Skeletal muscle satellite cell (primary cell): Measurements from ENCODE around the gene KLHL13.

Source experiments
- H3K27me3 ChIP-seq: 2 replicates; pipeline ENCODE4 v1.7.0; 2013; ENCODE audit warnings: low read length; ENCODE audit not compliant: control insufficient read depth, insufficient read depth
- H3K36me3 ChIP-seq: 2 replicates; pipeline ENCODE4 v1.7.0; 2013; ENCODE audit warnings: mild to moderate bottlenecking, control low read depth, low read length; ENCODE audit not compliant: insufficient read depth
- H3K4me1 ChIP-seq: 2 replicates; pipeline ENCODE4 v1.7.0; 2013; ENCODE audit warnings: low read length; ENCODE audit not compliant: control insufficient read depth, insufficient read depth
- H3K4me2 ChIP-seq: 2 replicates; pipeline ENCODE4 v1.7.0; 2013; ENCODE audit warnings: mild to moderate bottlenecking, low read length
- H3K4me3 ChIP-seq: 2 replicates; pipeline ENCODE4 v1.7.0; 2013; ENCODE audit warnings: low read length
- H3K9ac ChIP-seq: 2 replicates; pipeline ENCODE4 v1.7.0; 2013; ENCODE audit warnings: mild to moderate bottlenecking, low read depth, low read length, moderate library complexity
- H3K9me3 ChIP-seq: replicated peaks from 2 replicates; pipeline ENCODE4 v1.7.0; 2013; ENCODE audit warnings: mild to moderate bottlenecking, control low read depth, low read length

Gene KLHL13

GRCh38 chrX:117989512-117989911 is 127.1 kb downstream of the KLHL13 start:
- H3K9me3 ChIP-seq: no peaks in the 10 kb centered on the region
- no peaks in the 10 kb centered on the region for H3K27me3 ChIP-seq
- no peak overlapping the region for H3K4me2 ChIP-seq
- H3K36me3 ChIP-seq: no peaks in the 10 kb centered on the region
- no peak overlapping the region for H3K9ac ChIP-seq
- H3K4me3 ChIP-seq: no peak overlapping the region
- H3K4me1 ChIP-seq: no peaks in the 10 kb centered on the region

GRCh38 chrX:117987373-117987772 is 129.2 kb downstream of the KLHL13 start:
- Histone ChIP-seq H3K4me3 (no peak overlapping the region), H3K9ac (no peak overlapping the region), H3K27me3 (peaks cover 5% of the 10 kb centered on the region), H3K36me3 (no peaks in the 10 kb centered on the region), H3K9me3 (no peaks in the 10 kb centered on the region), H3K4me1 (no peaks in the 10 kb centered on the region), H3K4me2 (no peak overlapping the region)

GRCh38 chrX:117985241-117985640 is 131.4 kb downstream of the KLHL13 start:
- no peaks in the 10 kb centered on the region for H3K4me1 ChIP-seq
- no peaks in the 10 kb centered on the region for H3K9me3 ChIP-seq
- H3K4me3 ChIP-seq: no peak overlapping the region
- H3K4me2 ChIP-seq: no peak overlapping the region
- H3K36me3 ChIP-seq: no peaks in the 10 kb centered on the region
- H3K9ac ChIP-seq: no peak overlapping the region
- peaks cover 5% of the 10 kb centered on the region for H3K27me3 ChIP-seq

GRCh38 chrX:117982694-117983392 is 133.8 kb downstream of the KLHL13 start:
- Histone ChIP-seq H3K9ac (no peak overlapping the region), H3K4me3 (no peak overlapping the region), H3K4me2 (no peak overlapping the region), H3K27me3 (peaks cover 5% of the 10 kb centered on the region), H3K9me3 (no peaks in the 10 kb centered on the region), H3K4me1 (no peaks in the 10 kb centered on the region), H3K36me3 (no peaks in the 10 kb centered on the region)

- H3K9me3 ChIP-seq: no peaks in the 10 kb centered on the region
- H3K4me1 ChIP-seq: no peaks in the 10 kb centered on the region
- H3K27me3 ChIP-seq: peaks cover 5% of the 10 kb centered on the region
- H3K36me3 ChIP-seq: no peaks in the 10 kb centered on the region
- H3K4me2 ChIP-seq: no peak overlapping the region
- no peak overlapping the region for H3K9ac ChIP-seq
- H3K4me3 ChIP-seq: no peak overlapping the region
Measured at GRCh38 chrX:117978402-117978801, 138.2 kb downstream of the KLHL13 start.

- no peak overlapping the region for H3K4me3 ChIP-seq
- no peaks in the 10 kb centered on the region for H3K9me3 ChIP-seq
- no peaks in the 10 kb centered on the region for H3K36me3 ChIP-seq
- no peaks in the 10 kb centered on the region for H3K4me1 ChIP-seq
- no peak overlapping the region for H3K9ac ChIP-seq
- no peak overlapping the region for H3K4me2 ChIP-seq
- no peaks in the 10 kb centered on the region for H3K27me3 ChIP-seq
Measured at GRCh38 chrX:117977526-117977925, 139.1 kb downstream of the KLHL13 start.

GRCh38 chrX:117973110-117973807 is 143.4 kb downstream of the KLHL13 start:
- H3K9me3 ChIP-seq: no peaks in the 10 kb centered on the region
- H3K36me3 ChIP-seq: no peaks in the 10 kb centered on the region
- H3K9ac ChIP-seq: no peak overlapping the region
- no peaks in the 10 kb centered on the region for H3K4me1 ChIP-seq
- no peaks in the 10 kb centered on the region for H3K27me3 ChIP-seq
- no peak overlapping the region for H3K4me2 ChIP-seq
- no peak overlapping the region for H3K4me3 ChIP-seq

- H3K4me1 ChIP-seq: no peaks in the 10 kb centered on the region
- H3K4me2 ChIP-seq: no peak overlapping the region
- no peak overlapping the region for H3K4me3 ChIP-seq
- H3K27me3 ChIP-seq: no peaks in the 10 kb centered on the region
- H3K9ac ChIP-seq: no peak overlapping the region
- no peaks in the 10 kb centered on the region for H3K36me3 ChIP-seq
- H3K9me3 ChIP-seq: no peaks in the 10 kb centered on the region
Measured at GRCh38 chrX:117972711-117973109, 143.9 kb downstream of the KLHL13 start.

- H3K4me3 ChIP-seq: no peak overlapping the region
- no peaks in the 10 kb centered on the region for H3K9me3 ChIP-seq
- no peak overlapping the region for H3K9ac ChIP-seq
- H3K4me2 ChIP-seq: no peak overlapping the region
- H3K4me1 ChIP-seq: no peaks in the 10 kb centered on the region
- no peaks in the 10 kb centered on the region for H3K36me3 ChIP-seq
- no peaks in the 10 kb centered on the region for H3K27me3 ChIP-seq
Measured at GRCh38 chrX:117969782-117970181, 146.8 kb downstream of the KLHL13 start.

- Histone ChIP-seq H3K9me3 (no peaks in the 10 kb centered on the region), H3K9ac (no peak overlapping the region), H3K4me1 (no peaks in the 10 kb centered on the region), H3K36me3 (no peaks in the 10 kb centered on the region), H3K27me3 (no peaks in the 10 kb centered on the region), H3K4me3 (no peak overlapping the region), H3K4me2 (no peak overlapping the region)
Measured at GRCh38 chrX:117969328-117969727, 147.3 kb downstream of the KLHL13 start.

GRCh38 chrX:117959045-117959444 is 157.6 kb downstream of the KLHL13 start:
- Histone ChIP-seq H3K36me3 (no peaks in the 10 kb centered on the region), H3K4me1 (no peaks in the 10 kb centered on the region), H3K27me3 (no peaks in the 10 kb centered on the region), H3K4me3 (no peak overlapping the region), H3K9me3 (no peaks in the 10 kb centered on the region), H3K9ac (no peak overlapping the region), H3K4me2 (no peak overlapping the region)

- H3K9ac ChIP-seq: no peak overlapping the region
- no peaks in the 10 kb centered on the region for H3K9me3 ChIP-seq
- no peak overlapping the region for H3K4me3 ChIP-seq
- H3K4me2 ChIP-seq: no peak overlapping the region
- no peaks in the 10 kb centered on the region for H3K4me1 ChIP-seq
- H3K27me3 ChIP-seq: no peaks in the 10 kb centered on the region
- H3K36me3 ChIP-seq: no peaks in the 10 kb centered on the region
Measured at GRCh38 chrX:117957128-117957527, 159.5 kb downstream of the KLHL13 start.
